IPS-20b (cell line): Measurements from ENCODE around the gene SUN2.
"Not testable (repeated sequence)": the region's sequence is repeated elsewhere in the genome, so short reads cannot be mapped to it uniquely, and the experiment has no call there.

Experiments
- H3K27ac ChIP-seq: one replicate; pipeline ENCODE4 v1.5.1; 2013; ENCODE audit warnings: low read length
- H3K27me3 ChIP-seq: 2 replicates; pipeline ENCODE4 v1.6.1; 2013; ENCODE audit warnings: mild to moderate bottlenecking, low read length, inconsistent platforms; ENCODE audit not compliant: insufficient read depth
- H3K36me3 ChIP-seq: 2 replicates; pipeline ENCODE4 v1.6.1; 2013; ENCODE audit warnings: low read depth, mild to moderate bottlenecking, inconsistent platforms, low read length, moderate library complexity; ENCODE audit not compliant: insufficient read depth
- H3K4me1 ChIP-seq: 2 replicates; pipeline ENCODE4 v1.6.1; 2013; ENCODE audit warnings: mild to moderate bottlenecking, control low read depth, inconsistent platforms, low read length, moderate library complexity; ENCODE audit not compliant: insufficient read depth
- H3K4me3 ChIP-seq: 2 replicates; pipeline ENCODE4 v1.5.1; 2013; ENCODE audit warnings: mild to moderate bottlenecking, low read length, inconsistent platforms
- H3K9ac ChIP-seq: 2 replicates; pipeline ENCODE4 v1.6.1; 2013; ENCODE audit warnings: low read depth, mild to moderate bottlenecking, inconsistent platforms, low read length, moderate library complexity
- H3K9me3 ChIP-seq: 2 replicates; pipeline ENCODE4 v1.6.1; 2013; ENCODE audit warnings: mild to moderate bottlenecking, low read depth, low read length, inconsistent platforms; ENCODE audit not compliant: insufficient read depth

Gene SUN2, protein sequence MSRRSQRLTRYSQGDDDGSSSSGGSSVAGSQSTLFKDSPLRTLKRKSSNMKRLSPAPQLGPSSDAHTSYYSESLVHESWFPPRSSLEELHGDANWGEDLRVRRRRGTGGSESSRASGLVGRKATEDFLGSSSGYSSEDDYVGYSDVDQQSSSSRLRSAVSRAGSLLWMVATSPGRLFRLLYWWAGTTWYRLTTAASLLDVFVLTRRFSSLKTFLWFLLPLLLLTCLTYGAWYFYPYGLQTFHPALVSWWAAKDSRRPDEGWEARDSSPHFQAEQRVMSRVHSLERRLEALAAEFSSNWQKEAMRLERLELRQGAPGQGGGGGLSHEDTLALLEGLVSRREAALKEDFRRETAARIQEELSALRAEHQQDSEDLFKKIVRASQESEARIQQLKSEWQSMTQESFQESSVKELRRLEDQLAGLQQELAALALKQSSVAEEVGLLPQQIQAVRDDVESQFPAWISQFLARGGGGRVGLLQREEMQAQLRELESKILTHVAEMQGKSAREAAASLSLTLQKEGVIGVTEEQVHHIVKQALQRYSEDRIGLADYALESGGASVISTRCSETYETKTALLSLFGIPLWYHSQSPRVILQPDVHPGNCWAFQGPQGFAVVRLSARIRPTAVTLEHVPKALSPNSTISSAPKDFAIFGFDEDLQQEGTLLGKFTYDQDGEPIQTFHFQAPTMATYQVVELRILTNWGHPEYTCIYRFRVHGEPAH

DNA sequence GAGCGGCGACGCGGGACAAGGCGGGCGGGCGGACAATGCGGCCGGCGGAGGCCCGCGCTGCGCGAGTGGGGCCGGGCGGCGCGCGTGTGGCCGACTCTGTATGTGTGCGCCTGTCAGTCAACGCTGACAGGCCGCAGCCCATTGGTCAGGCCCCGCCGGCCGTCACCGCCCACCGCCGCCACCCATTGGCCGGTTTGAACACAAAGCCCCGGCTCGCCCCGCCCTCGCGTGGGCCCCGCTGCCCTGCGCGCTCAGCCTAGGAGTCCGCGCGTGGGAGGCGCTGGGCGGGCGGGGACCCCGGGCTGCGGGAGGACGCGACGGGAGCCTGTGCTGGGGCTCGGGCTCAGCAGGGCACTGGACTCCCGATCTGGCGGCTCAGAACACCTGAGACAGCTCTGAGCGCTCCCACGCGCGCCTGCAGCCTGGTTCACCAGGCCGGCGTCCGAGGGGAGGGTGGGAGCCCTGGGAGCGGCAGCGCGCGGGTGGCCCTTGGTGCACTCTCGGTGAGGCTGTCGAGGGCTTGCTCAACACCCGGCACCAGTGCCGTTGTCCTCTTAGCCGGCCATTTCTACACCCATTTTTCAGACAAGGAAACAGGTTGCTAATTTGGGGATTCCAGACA lies at the start of gene SUN2:
SUN2 (minus strand) TSS at position 88 of the 622 bp plus-strand sequence. CDS start 3,370 bp downstream, outside the sequence.
- peaks cover 7% of the 10 kb centered on the region; the same call in 1 of the 2 replicates for H3K4me1 ChIP-seq

DNA sequence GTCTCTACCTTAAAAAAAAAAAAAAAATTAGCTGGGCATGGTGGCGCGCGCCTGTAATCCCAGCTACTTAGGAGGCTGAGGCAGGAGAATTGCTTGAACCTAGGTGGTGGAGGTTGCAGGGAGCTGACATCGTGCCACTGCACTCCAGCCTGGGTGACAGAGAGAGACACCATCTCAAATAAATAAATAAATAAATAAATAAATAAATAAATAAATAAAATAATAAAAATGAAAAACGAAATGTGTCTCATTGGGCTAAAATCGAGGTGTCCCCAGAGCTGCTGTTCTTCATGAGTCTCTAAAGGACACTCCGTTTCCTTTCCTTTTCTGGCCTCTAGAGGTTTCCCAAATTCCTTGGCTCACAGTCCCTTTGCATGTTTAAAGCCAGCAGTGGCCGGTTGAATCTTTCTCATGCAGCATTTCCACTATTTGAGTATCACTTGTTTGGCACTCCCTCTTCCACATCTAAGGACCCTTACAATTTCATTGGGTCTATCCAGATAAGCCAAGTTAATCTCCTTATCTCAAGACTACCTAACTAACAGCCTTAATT lies 49.3 kb upstream of the SUN2 start:
- not testable (repeated sequence) for H3K27ac ChIP-seq, H3K9ac ChIP-seq, H3K9me3 ChIP-seq, H3K4me3 ChIP-seq, H3K4me1 ChIP-seq, H3K36me3 ChIP-seq
- H3K27me3 ChIP-seq: peaks cover 17% of the 10 kb centered on the region

More for the DNA sequence above, at the start of gene SUN2:
- no peaks in the 10 kb centered on the region for H3K36me3 ChIP-seq
- H3K4me3 ChIP-seq: peak within 1 kb of the TSS; percentile 81
- peak within 1 kb of the TSS; percentile 57; the same call in 1 of the 2 replicates for H3K9ac ChIP-seq
- no peak within 1 kb of the TSS for H3K27ac ChIP-seq
- H3K9me3 ChIP-seq: no peaks in the 10 kb centered on the region
- H3K27me3 ChIP-seq: peaks cover 20% of the 10 kb centered on the region; the same call in 1 of the 2 replicates

DNA sequence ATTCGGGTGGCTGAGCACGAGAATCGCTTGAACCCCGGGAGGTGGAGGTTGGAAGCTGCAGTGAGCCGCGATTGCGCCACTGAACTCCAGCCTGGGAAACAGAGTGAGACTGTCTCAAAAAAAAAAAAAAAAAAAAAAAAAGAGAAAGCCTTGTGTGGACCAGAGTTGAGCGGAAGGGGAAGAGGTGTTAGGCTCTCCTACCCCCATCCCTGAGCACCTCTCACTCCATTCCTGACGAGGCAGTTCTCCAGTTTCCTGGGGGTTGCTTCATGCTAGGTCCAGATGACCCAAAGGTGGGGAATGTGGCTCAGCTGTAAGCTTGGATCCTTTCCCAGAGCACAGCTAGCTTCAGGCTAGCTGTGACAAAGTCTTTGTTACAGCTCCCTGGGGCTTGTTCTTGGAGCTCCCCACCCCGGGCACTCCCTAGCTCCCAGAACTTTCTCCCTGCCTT lies 46.9 kb upstream of the SUN2 start:
- H3K27ac ChIP-seq: no peak overlapping the region
- peaks cover 24% of the 10 kb centered on the region for H3K27me3 ChIP-seq
- no peaks in the 10 kb centered on the region; the same call in 1 of the 2 replicates for H3K9me3 ChIP-seq
- H3K4me1 ChIP-seq: no peaks in the 10 kb centered on the region
- H3K36me3 ChIP-seq: no peaks in the 10 kb centered on the region
- H3K9ac ChIP-seq: no peak overlapping the region
- H3K4me3 ChIP-seq: peak overlapping the region; percentile 58

DNA sequence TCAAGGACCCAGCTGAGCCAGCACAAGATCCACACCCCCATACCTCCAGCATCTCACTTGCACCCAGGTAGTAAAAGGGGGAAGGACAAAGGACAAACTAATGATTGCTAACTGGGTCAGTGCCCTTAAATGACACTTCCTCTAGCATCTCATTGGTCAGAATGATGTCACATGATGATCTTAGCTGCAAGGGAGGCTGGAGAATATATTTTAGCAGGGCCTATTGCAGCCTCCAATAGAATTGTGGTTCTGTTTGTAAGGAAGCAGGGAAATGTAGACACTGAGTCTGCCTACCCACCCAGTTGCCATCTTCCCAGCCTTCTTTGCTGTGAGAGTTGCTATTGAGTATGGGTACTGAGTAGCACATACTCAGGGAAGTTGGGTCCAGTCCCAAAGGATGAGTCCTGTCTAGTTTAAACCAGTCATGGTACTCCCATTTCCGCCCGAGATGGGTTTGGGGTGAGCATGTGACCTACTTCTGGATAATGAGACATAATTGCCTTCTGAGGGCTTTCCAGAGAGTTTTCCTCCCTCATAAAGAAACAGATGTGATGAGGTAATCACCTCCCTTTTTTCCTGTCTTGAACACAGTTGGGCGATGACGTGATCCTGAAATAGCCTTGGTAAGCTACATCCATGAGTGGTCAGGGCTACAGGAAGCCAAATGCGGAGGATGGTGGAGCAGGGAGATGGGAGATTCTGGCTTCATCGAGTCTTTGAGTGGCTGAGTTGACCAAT lies 43.6 kb upstream of the SUN2 start:
- no peaks in the 10 kb centered on the region for H3K36me3 ChIP-seq
- H3K4me3 ChIP-seq: no peak overlapping the region
- peaks cover 42% of the 10 kb centered on the region for H3K27me3 ChIP-seq
- no peak overlapping the region for H3K9ac ChIP-seq
- H3K9me3 ChIP-seq: no peaks in the 10 kb centered on the region; the same call in 1 of the 2 replicates
- H3K27ac ChIP-seq: no peak overlapping the region
- peaks cover 2% of the 10 kb centered on the region; the same call in 1 of the 2 replicates for H3K4me1 ChIP-seq

DNA sequence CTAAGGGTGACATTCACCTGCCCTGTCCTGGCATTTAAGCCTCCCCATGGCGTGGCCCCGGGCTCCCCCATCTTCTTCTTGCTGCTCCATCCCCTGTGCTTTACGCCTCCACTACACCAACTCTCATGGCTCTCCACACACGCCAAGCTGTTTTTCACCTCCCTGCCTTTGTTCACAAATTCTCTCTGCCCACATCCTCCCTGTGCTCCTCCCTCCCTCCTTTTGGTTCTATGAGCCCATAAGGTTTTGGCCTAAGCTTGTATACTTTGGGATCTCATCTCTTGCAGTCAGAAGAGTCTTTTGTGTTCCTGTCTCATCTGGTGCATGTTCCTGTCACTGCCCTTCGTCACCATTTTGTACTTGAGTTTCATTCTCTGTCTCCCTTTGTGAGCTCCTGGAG lies 42.7 kb upstream of the SUN2 start:
- peaks cover 4% of the 10 kb centered on the region; the same call in 1 of the 2 replicates for H3K4me1 ChIP-seq
- H3K27ac ChIP-seq: no peak overlapping the region
- H3K27me3 ChIP-seq: peaks cover 42% of the 10 kb centered on the region
- no peaks in the 10 kb centered on the region for H3K36me3 ChIP-seq
- H3K9me3 ChIP-seq: no peaks in the 10 kb centered on the region; the same call in 1 of the 2 replicates
- H3K9ac ChIP-seq: no peak overlapping the region
- H3K4me3 ChIP-seq: no peak overlapping the region

DNA sequence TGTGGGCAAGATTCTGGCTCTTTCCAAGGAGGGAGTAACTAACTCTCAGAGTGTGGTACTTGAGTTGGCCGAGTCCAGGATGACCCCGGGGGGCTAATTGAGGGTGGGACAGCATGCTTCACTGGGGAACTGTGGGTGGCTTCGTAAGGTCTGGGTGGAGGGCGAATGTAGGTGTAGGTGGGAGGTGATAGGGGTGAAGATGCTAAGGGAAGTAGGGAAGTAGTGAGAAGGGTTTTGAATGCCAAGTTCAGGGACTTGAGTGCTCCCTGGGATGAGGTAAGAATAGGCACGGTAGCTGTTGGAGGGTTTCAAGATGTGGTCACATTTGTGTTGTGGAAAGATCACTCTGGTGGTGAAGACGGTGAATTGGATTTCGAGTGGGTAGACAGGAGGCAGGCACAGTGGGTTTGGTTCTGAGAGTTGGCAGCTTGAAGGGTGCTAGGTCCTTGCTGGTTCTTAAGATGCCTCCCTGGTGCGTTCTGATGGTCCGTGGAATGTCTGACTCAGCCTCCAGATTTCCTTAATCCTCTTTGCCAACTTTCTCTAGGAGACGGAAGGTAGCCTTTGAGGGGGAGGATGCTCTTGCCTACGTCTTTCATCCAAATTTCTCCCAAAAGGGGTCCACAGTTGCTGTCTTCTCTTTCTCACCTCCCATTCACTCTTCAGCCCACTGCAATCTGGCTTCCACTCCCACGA lies 40.6 kb upstream of the SUN2 start:
- peaks cover 28% of the 10 kb centered on the region for H3K27me3 ChIP-seq
- no peak overlapping the region for H3K27ac ChIP-seq
- no peak overlapping the region for H3K9ac ChIP-seq
- H3K9me3 ChIP-seq: no peaks in the 10 kb centered on the region; the same call in 1 of the 2 replicates
- H3K4me1 ChIP-seq: peaks cover 4% of the 10 kb centered on the region; the same call in 1 of the 2 replicates
- H3K4me3 ChIP-seq: no peak overlapping the region
- H3K36me3 ChIP-seq: no peaks in the 10 kb centered on the region

DNA sequence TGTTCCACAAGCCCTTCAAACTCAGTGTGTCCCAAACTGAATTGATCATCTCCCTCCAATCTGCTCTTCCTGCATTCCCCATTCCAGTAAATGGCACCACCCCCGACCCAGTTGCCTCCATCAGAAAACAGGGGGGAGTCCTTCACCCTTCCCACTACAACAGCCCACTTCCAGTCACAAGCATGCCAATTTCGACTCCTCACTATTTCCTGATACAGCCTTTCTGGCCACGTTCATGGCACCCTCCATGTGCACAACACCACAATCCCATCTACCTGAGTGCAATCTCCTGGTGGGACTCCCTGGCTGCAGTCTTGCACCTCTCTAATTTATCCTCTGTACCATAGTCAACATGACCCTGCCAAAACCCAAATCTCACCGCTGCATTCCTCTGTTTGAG lies 39.8 kb upstream of the SUN2 start:
- Histone ChIP-seq H3K9me3 (no peaks in the 10 kb centered on the region; the same call in 1 of the 2 replicates), H3K36me3 (no peaks in the 10 kb centered on the region), H3K9ac (no peak overlapping the region), H3K27me3 (peaks cover 26% of the 10 kb centered on the region), H3K27ac (no peak overlapping the region), H3K4me1 (peaks cover 4% of the 10 kb centered on the region; the same call in 1 of the 2 replicates), H3K4me3 (no peak overlapping the region)

DNA sequence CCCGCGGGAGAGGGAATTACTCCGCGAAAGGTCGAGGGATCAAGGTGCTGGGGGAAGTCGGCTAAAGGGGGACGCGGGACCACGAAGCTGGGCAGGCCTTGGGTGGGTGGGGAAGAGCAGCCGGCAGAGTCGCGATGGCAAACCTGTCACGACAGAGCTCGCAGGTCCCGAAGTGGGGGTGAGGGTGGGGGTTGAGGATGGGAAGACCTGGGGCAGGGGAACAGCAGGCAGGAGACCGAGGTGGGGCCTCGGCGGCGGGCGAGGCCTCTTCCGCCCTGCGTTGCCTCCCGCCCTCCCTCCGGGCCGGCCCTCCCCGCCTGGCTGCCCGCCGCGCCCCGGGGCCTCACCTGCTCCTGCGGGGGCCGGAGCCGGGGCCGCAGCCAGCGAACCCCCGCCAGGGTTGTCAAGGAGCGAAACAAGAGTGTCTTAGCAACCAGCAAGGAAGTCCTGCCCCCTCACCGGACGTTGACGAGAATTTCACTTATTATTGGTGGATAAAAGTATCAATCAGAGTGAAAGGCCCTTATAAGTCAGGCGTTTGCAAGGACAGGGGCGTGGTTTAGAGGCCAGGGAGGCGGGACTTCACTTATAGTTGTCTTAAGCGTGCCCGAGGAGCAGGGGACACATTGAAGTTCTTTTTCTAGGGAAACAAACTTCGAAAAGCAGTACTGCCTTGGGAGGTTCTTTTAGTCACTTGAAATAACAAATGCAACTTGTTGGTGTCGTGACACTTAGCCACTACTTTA lies 38.1 kb upstream of the SUN2 start, which contains the start of gene DNAL4:
DNAL4 (minus strand) TSS at position 423 of the 746 bp plus-strand sequence. CDS start 11,412 bp downstream, outside the sequence.
- H3K4me1 ChIP-seq: peaks cover 4% of the 10 kb centered on the region; the same call in 1 of the 2 replicates
- H3K9me3 ChIP-seq: no peaks in the 10 kb centered on the region
- H3K27me3 ChIP-seq: peaks cover 18% of the 10 kb centered on the region
- H3K4me3 ChIP-seq: peak within 1 kb of the TSS; percentile 85
- no peaks in the 10 kb centered on the region; the same call in 1 of the 2 replicates for H3K36me3 ChIP-seq
- H3K9ac ChIP-seq: peak within 1 kb of the TSS; percentile 71; the same call in 1 of the 2 replicates
- H3K27ac ChIP-seq: no peak within 1 kb of the TSS

DNA sequence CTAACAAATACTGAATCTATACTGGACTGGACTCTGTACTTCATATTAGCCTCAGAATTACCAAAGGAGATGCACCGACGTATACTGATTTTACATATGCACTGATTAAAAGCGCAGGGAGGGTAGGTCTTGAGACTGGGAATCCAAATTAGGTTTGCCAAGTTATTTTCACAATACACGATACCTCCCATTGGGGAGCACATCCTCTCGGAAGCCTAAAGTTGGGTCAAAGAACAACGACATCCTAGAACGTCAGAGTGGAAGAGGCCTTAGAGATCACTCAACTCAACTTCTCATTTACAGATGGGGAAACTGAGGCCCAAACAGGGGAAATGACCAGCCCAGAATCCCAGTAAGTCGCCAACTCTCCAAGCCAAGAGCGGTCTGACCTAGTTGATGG lies 37.5 kb upstream of the SUN2 start:
- Histone ChIP-seq H3K4me3 (peak overlapping the region; percentile 85), H3K27me3 (peaks cover 18% of the 10 kb centered on the region), H3K4me1 (peaks cover 4% of the 10 kb centered on the region; the same call in 1 of the 2 replicates), H3K9me3 (no peaks in the 10 kb centered on the region), H3K36me3 (no peaks in the 10 kb centered on the region; the same call in 1 of the 2 replicates), H3K27ac (no peak overlapping the region), H3K9ac (peak overlapping the region; percentile 71; the same call in 1 of the 2 replicates)
